H1 (cell line): ENCODE results near the gene TGM2. TPM values are rescaled to one million over a fixed set of nuclear protein-coding genes. Genes with fewer than 3 reads are reported as not detected.

Experiments
- RNF2 ChIP-seq: fragments of 200-900, 300-1000 bp; sonication (generic); IDR thresholded peaks from 2 replicates; pipeline ENCODE4 v1.7.1; 2016; ENCODE audit warnings: borderline replicate concordance, low read depth, mild to moderate bottlenecking, antibody characterized with exemption, low read length; ENCODE audit not compliant: poor library complexity, severe bottlenecking; ENCODE audit errors: missing control alignments
- polyA plus RNA-seq, 7 experiments: library from polyadenylated mRNA; depleted of rRNA in 3 of 7; stranded (reverse) in 5 of 7; unstranded in 2 of 7; fragments of >200 nt in 5 of 7; fragments of 200-250 nt in 2 of 7; gene quantifications; 1 replicate in 5 of 7; 2 replicates in 1 of 7; 4 replicates in 1 of 7; pipeline versions ENCODE4 v1.2.1 to v1.2.3, GENCODE V29; 2011 to 2013; ENCODE audit warnings: missing spikeins in 2 of 7, mixed read lengths in 2 of 7
- total RNA-seq: library from RNA; stranded (reverse); fragmentation: NEBNext Ultra II Directional; extraction: Animal tissue kit (Norgen Biotek cat#: 25700); gene quantifications from 2 replicates; pipeline ENCODE4 v1.2.1, GENCODE V29; 2021

The TGM2 gene
- total and polyA plus RNA-seq, 2 of the 8 experiments (the other 6 are each of a cell fraction or from before 2014, with no cell fraction given) = 0.86 to 1.0 TPM

- no peak for TF ChIP-seq RNF2
Observed at GRCh38 chr20:38123021-38123587, 42.0 kb downstream of the TGM2 start (continued).
